ENCODE measurements around the gene NAA80. TPM values are rescaled to one million over a fixed set of nuclear protein-coding genes. Genes with fewer than 3 reads are reported as not detected.
A peak's percentile ranks its signal among the peaks of the same experiment; 100 is the strongest.

Gene NAA80
- total RNA-seq, 1 donor from 2014 or later: 4.9 TPM

GRCh38 chr3:50260942-50261441 lies 38.2 kb downstream of the NAA80 start:
- DNase-seq (ENCODE audit: low spot score) (no peak), ATAC-seq (no peak)

- ATAC-seq (peak; percentile 92), DNase-seq (ENCODE audit: low spot score) (peak; percentile 95)
These were observed 38.9 kb downstream of the NAA80 start for GRCh38 chr3:50260027-50260941.

GRCh38 chr3:50259432-50260026 lies 39.7 kb downstream of the NAA80 start:
- peak; percentile 0 for ATAC-seq
- DNase-seq (ENCODE audit: low spot score): no peak

- ATAC-seq: no peak
- no peak for DNase-seq (ENCODE audit: low spot score)
These were observed 40.2 kb downstream of the NAA80 start for GRCh38 chr3:50258979-50259378.

GRCh38 chr3:50258029-50258680 lies 41.0 kb downstream of the NAA80 start:
- DNase-seq (ENCODE audit: low spot score) (no peak), ATAC-seq (no peak)

- no peak for ATAC-seq
- DNase-seq (ENCODE audit: low spot score): no peak
These were observed 42.0 kb downstream of the NAA80 start for GRCh38 chr3:50256978-50257890.

- DNase-seq (ENCODE audit: low spot score): no peak
These were observed 44.0 kb downstream of the NAA80 start for GRCh38 chr3:50255251-50255615.

GRCh38 chr3:50254577-50255250 lies 44.5 kb downstream of the NAA80 start:
- DNase-seq (ENCODE audit: low spot score): no peak

More at GRCh38 chr3:50255251-50255615, 44.0 kb downstream of the NAA80 start:
- no peak for ATAC-seq

GRCh38 chr3:50251220-50251619 lies 48.0 kb downstream of the NAA80 start:
- no peak for DNase-seq (ENCODE audit: low spot score)

More at GRCh38 chr3:50254577-50255250, 44.5 kb downstream of the NAA80 start:
- peak; percentile 32 for ATAC-seq

GRCh38 chr3:50250514-50250913 lies 48.7 kb downstream of the NAA80 start:
- DNase-seq (ENCODE audit: low spot score) (no peak), ATAC-seq (no peak)

More at GRCh38 chr3:50251220-50251619, 48.0 kb downstream of the NAA80 start:
- ATAC-seq: no peak

GRCh38 chr3:50249457-50249856 lies 49.7 kb downstream of the NAA80 start:
- DNase-seq (ENCODE audit: low spot score): no peak
- no peak for ATAC-seq

GRCh38 chr3:50248387-50248786 lies 50.8 kb downstream of the NAA80 start:
- no peak for DNase-seq (ENCODE audit: low spot score)
- ATAC-seq: peak; percentile 9

- DNase-seq (ENCODE audit: low spot score) (no peak), ATAC-seq (peak; percentile 25)
These were observed 52.7 kb downstream of the NAA80 start for GRCh38 chr3:50246517-50246954.

Other genes with a start within 250 kb of the NAA80 start
- 50.9 TPM for gene RBM5, start 210.5 kb downstream of the NAA80 start, total RNA-seq
- 4.0 TPM for gene SEMA3F, start 144.1 kb downstream of the NAA80 start, total RNA-seq
- 0.08 TPM for gene GNAT1, start 107.8 kb downstream of the NAA80 start, total RNA-seq
- 242 TPM for gene SLC38A3, start 94.1 kb downstream of the NAA80 start, total RNA-seq
- 115 TPM for gene GNAI2, start 63.2 kb downstream of the NAA80 start, total RNA-seq
- gene SEMA3B, start 30.3 kb downstream of the NAA80 start, total RNA-seq: 5.7 TPM
- not detected for gene LSMEM2, start 20.3 kb downstream of the NAA80 start, total RNA-seq
- 63.8 TPM for gene IFRD2, start 7.0 kb downstream of the NAA80 start, total RNA-seq
- 2.9 TPM for gene HYAL3, start within 50 bp of the NAA80 start, total RNA-seq
- gene HYAL1, start 4.2 kb upstream of the NAA80 start, total RNA-seq: 140 TPM
- 21.6 TPM for gene HYAL2, start 23.3 kb upstream of the NAA80 start, total RNA-seq
- 15.0 TPM for gene TUSC2, start 28.8 kb upstream of the NAA80 start, total RNA-seq
- gene RASSF1, start 41.4 kb upstream of the NAA80 start, total RNA-seq: 6.4 TPM
- gene ZMYND10, start 46.3 kb upstream of the NAA80 start, total RNA-seq: 1.7 TPM
- gene NPRL2, start 51.4 kb upstream of the NAA80 start, total RNA-seq: 15.6 TPM
- 17.9 TPM for gene CYB561D2, start 51.5 kb upstream of the NAA80 start, total RNA-seq
- gene TMEM115, start 60.1 kb upstream of the NAA80 start, total RNA-seq: 18.7 TPM
- gene CACNA2D2, start 204.2 kb upstream of the NAA80 start, total RNA-seq: 0.50 TPM